Spleen (tissue), 11 donors: Measurements from ENCODE around the gene CPNE6. TPM values are rescaled to one million over a fixed set of nuclear protein-coding genes. Genes with fewer than 3 reads are reported as not detected.

Experiments
- DNase-seq: peaks from one replicate; pipeline ENCODE4 v3.0.0-alpha.2; 2020
- H3K27ac ChIP-seq, 8 donors: fragments of 200-600 bp; sonication (generic) in 7 of 8; 1 replicate in 4 of 8; 2 replicates in 4 of 8; pipeline versions ENCODE4 v1.5.0 to v1.8.0; 2016 to 2021; ENCODE audit warnings: inconsistent platforms in 4 of 8, mild to moderate bottlenecking in 4 of 8, moderate library complexity in 1 of 8
- H3K27me3 ChIP-seq, 7 donors: fragments of 200-600 bp; sonication (generic) in 6 of 7; replicated peaks in 1 of 7; 1 replicate in 4 of 7; 2 replicates in 3 of 7; pipeline versions ENCODE4 v1.5.0 to v1.8.0; 2016 to 2021; ENCODE audit warnings: inconsistent platforms in 3 of 7, mild to moderate bottlenecking in 1 of 7
- H3K36me3 ChIP-seq, 6 donors: fragments of 200-600 bp; sonication (generic) in 5 of 6; 1 replicate in 4 of 6; 2 replicates in 2 of 6; pipeline versions ENCODE4 v1.5.0 to v1.8.0; 2016 to 2021; ENCODE audit warnings: inconsistent platforms in 2 of 6
- H3K4me1 ChIP-seq, 6 donors: fragments of 200-600 bp; sonication (generic) in 5 of 6; 1 replicate in 3 of 6; 2 replicates in 3 of 6; pipeline versions ENCODE4 v1.5.0 to v1.8.0; 2016 to 2021; ENCODE audit warnings: inconsistent platforms in 3 of 6
- H3K4me3 ChIP-seq, 8 donors: fragments of 200-600 bp; sonication (generic) in 7 of 8; 1 replicate in 4 of 8; 2 replicates in 4 of 8; pipeline versions ENCODE4 v1.5.0 to v1.8.0; 2016 to 2021; ENCODE audit warnings: inconsistent platforms in 4 of 8, mild to moderate bottlenecking in 4 of 8, moderate library complexity in 2 of 8
- H3K9me3 ChIP-seq, 8 donors: fragments of 200-600 bp; sonication (generic) in 7 of 8; 1 replicate in 4 of 8; 2 replicates in 4 of 8; pipeline versions ENCODE4 v1.5.0 to v1.8.0; 2016 to 2021; ENCODE audit warnings: inconsistent platforms in 4 of 8
- CTCF ChIP-seq, 11 experiments: fragments of 200-600 bp in 7 of 11; fragments of 450-650 bp in 4 of 11; sonication (generic) in 4 of 11; IDR thresholded peaks in 8 of 11; conservative IDR thresholded peaks in 3 of 11; 1 replicate in 7 of 11; 2 replicates in 4 of 11; pipeline versions ENCODE4 v1.4.0 to v1.8.0; 2016 to 2021; ENCODE audit warnings: antibody characterized with exemption in 11 of 11, inconsistent platforms in 4 of 11, mild to moderate bottlenecking in 1 of 11
- POLR2A ChIP-seq, 3 donors: fragments of 450-650 bp; IDR thresholded peaks; one replicate each; pipeline ENCODE4 v1.5.1; 2017; ENCODE audit warnings: antibody characterized with exemption in 3 of 3, mild to moderate bottlenecking in 1 of 3
- POLR2AphosphoS5 ChIP-seq, 3 donors: sonication (generic); formaldehyde crosslinking; IDR thresholded peaks; one replicate each; pipeline ENCODE4 v1.5.1; 2017; ENCODE audit warnings: antibody characterized with exemption in 3 of 3
- WGBS, 5 donors: extraction: QIAGEN DNeasy Blood & Tissue Kit in 3 of 5; methylation state at CpG; one replicate each; pipeline versions ENCODE4 v1.1.5 to v1.1.7; 2013 to 2018; 5-methylcytosine and 5-hydroxymethylcytosine counted together
- intact Hi-C: fragments of 100-400 bp; cut with DNase I; formaldehyde crosslinking; loops from one replicate; pipeline ENCODE4 v1.15.0; 2023; ENCODE audit warnings: low total_unique reads
- polyA plus RNA-seq, 3 donors: library from polyadenylated mRNA; stranded (reverse); fragments of 200-250 nt; gene quantifications; one replicate each; pipeline ENCODE4 v1.2.1, GENCODE V29; 2013
- total RNA-seq, 7 donors: library from RNA; depleted of rRNA in 3 of 7; stranded (reverse); fragments of >200 nt in 3 of 7; fragmentation: NEBNext Ultra II Directional in 4 of 7; extraction: Animal tissue kit (Norgen Biotek cat#: 25700) in 4 of 7; gene quantifications; one replicate each; pipeline versions ENCODE4 v1.1.0 to v1.2.1, GENCODE V29; 2016 to 2021
- donor health status: healthy with polysubstance abuse.
- donor health status: DM: no; HTN: no; CAD: no; lungs with moderate emphysema.
- donor health status: DM: no; HTN: no; CAD: no.
- donor health status: Bipolar disorder and iron deficiency.
- donor health status: healthy.
- donor health status: DM: no; HTN: no; CAD: no.
- donor health status: DM: yes; HTN: yes; CAD: no.

Gene CPNE6
- total and polyA plus RNA-seq, 10 donors = 0.03 to 0.13 TPM; not detected in 8

DNA sequence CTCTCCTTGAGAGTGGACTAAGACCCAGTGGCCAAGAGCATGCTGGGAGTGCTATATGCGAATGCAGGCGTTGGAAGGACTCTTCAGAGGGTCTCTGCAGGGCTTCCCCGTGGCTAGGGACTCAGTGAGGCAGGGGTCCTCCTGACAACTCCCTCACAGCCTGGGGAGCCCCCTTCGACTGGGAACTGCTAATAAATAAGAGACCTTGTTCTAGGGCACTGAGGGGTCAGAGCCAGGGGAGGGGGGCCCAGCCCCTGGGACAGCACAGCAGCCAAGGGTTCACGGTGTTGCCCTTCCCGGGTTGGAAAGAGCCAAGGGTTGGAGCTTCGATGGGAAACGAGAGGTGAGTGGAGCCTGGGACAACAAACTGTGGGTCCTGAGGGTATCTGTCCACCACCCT, 6.0 kb upstream of the CPNE6 start:
- Histone ChIP-seq H3K9me3 (no peaks in the 10 kb centered on the region), H3K4me3 (no peak overlapping the region), H3K4me1 (peaks cover 0 to 5% (median 0%) of the 10 kb centered on the region in 6 donors), H3K36me3 (no peaks in the 10 kb centered on the region), H3K27me3 (no peaks in the 10 kb centered on the region), H3K27ac (no peak overlapping the region)
- TF ChIP-seq POLR2A (IDR thresholded peaks at IDR 0.05) (no peak), POLR2AphosphoS5 (IDR thresholded peaks at IDR 0.05) (no peak), CTCF (IDR thresholded peaks at IDR 0.05 in 8 of 11, conservative IDR thresholded peaks at IDR 0.05 in 3 of 11) (no peak)
- intact Hi-C loops = no loop called here
- DNase-seq = no peak
- 71 to 85% (median 78%) methylated on average over 8 of the region's 8 CpGs for WGBS, 5 donors

DNA sequence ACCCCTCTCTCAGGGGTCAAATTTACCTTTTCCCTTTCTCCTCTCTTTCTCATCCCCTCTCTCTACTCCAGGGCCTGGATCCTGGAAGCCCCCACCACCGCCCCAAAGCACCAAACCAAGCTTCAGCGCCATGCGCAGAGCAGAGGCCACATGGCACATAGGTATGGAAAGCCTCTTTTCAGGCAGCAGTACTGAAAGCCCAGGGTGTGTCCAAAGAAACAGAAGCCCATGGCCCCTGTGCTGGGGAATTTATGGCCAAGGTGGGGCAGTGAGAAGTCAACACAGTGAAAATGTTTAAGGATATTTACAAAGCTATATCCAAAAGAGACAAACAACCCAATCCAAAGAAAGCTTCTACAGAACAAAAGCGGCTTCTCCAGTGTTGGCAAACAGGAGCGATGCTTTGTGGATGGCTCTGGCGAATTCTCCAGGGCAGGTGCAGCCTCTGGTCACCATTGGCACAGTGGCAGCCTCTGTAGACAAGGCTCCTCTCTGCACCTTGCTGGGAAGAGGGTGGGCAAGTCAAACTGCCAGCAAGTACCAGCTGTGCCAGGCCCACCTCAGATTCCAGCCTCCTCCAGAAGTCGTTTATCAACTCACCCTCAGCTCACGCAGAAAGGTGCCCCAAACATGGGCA, 4.7 kb upstream of the CPNE6 start:
- intact Hi-C loops = no loop called here
- H3K4me3 ChIP-seq = no peak overlapping the region
- TF ChIP-seq POLR2A (IDR thresholded peaks at IDR 0.05) = no peak
- no peak for TF ChIP-seq POLR2AphosphoS5 (IDR thresholded peaks at IDR 0.05)
- no peak for TF ChIP-seq CTCF (IDR thresholded peaks at IDR 0.05 in 8 of 11, conservative IDR thresholded peaks at IDR 0.05 in 3 of 11)
- 88 to 93% (median 91%) methylated on average over 8 of the region's 8 CpGs for WGBS, 5 donors
- peaks cover 0 to 13% (median 0%) of the 10 kb centered on the region in 6 donors for H3K4me1 ChIP-seq
- no peaks in the 10 kb centered on the region for H3K36me3 ChIP-seq
- H3K27me3 ChIP-seq = peaks cover 0 to 6% (median 0%) of the 10 kb centered on the region in 7 donors
- no peak for DNase-seq
- H3K9me3 ChIP-seq = no peaks in the 10 kb centered on the region
- no peak overlapping the region for H3K27ac ChIP-seq

- TF ChIP-seq CTCF (IDR thresholded peaks at IDR 0.05 in 8 of 11, conservative IDR thresholded peaks at IDR 0.05 in 3 of 11) (no peak), POLR2A (IDR thresholded peaks at IDR 0.05) (no peak), POLR2AphosphoS5 (IDR thresholded peaks at IDR 0.05) (no peak)
- Histone ChIP-seq H3K4me3 (no peak overlapping the region), H3K36me3 (no peaks in the 10 kb centered on the region), H3K4me1 (peaks cover 0 to 13% (median 0%) of the 10 kb centered on the region in 6 donors), H3K9me3 (no peaks in the 10 kb centered on the region), H3K27ac (no peak overlapping the region), H3K27me3 (peaks cover 0 to 11% (median 0%) of the 10 kb centered on the region in 7 donors)
- WGBS, 5 donors = 80 to 92% (median 92%) methylated on average over 12 of the region's 12 CpGs
- intact Hi-C loops = no loop called here
- peak; percentile 28 for DNase-seq
These were observed 4.0 kb upstream of the CPNE6 start for GRCh38 chr14:24067133-24068082.
